Left ventricle myocardium inferior (tissue), 1 donor: ENCODE measurements around the gene NHP2. TPM values are rescaled to one million over a fixed set of nuclear protein-coding genes. Genes with fewer than 3 reads are reported as not detected.
"Not testable (repeated sequence)": the region's sequence is repeated elsewhere in the genome, so short reads cannot be mapped to it uniquely, and the experiment has no call there.

Source experiments
- DNase-seq: peaks from one replicate; pipeline ENCODE4 v3.0.0-alpha.2; 2020
- H3K27ac ChIP-seq: fragments of 200-600 bp; replicated peaks from 2 replicates; pipeline ENCODE4 v1.8.0; 2021
- H3K27me3 ChIP-seq: fragments of 200-600 bp; 2 replicates; pipeline ENCODE4 v1.8.0; 2021; ENCODE audit warnings: low read depth
- H3K36me3 ChIP-seq: fragments of 200-600 bp; 2 replicates; pipeline ENCODE4 v1.8.0; 2021
- H3K4me1 ChIP-seq: fragments of 200-600 bp; 2 replicates; pipeline ENCODE4 v1.8.0; 2021
- H3K4me3 ChIP-seq: fragments of 200-600 bp; 2 replicates; pipeline ENCODE4 v1.8.0; 2021; ENCODE audit warnings: mild to moderate bottlenecking, moderate library complexity
- H3K9me3 ChIP-seq: fragments of 200-600 bp; replicated peaks from 2 replicates; pipeline ENCODE4 v1.8.0; 2021
- CTCF ChIP-seq: fragments of 200-600 bp; IDR thresholded peaks from 2 replicates; pipeline ENCODE4 v1.8.0; 2021; ENCODE audit warnings: antibody characterized with exemption, mild to moderate bottlenecking, borderline replicate concordance
- intact Hi-C: fragments of 100-400 bp; cut with micrococcal nuclease; formaldehyde crosslinking; loops from one replicate; pipeline ENCODE4 v1.11.0; 2022
- total RNA-seq: library from RNA; stranded (reverse); fragmentation: NEBNext Ultra II Directional; extraction: Animal tissue kit (Norgen Biotek cat#: 25700); gene quantifications from one replicate; pipeline ENCODE4 v1.2.1, GENCODE V29; 2021
- donor health status: DM: no; HTN: yes; CAD: no; lungs with severe emphysema.

The NHP2 gene
- total RNA-seq, 1 donor from 2014 or later = 78.1 TPM

- no peaks in the 10 kb centered on the region for H3K9me3 ChIP-seq
- H3K4me3 ChIP-seq = no peak overlapping the region
- DNase-seq = no peak
- TF ChIP-seq CTCF = no peak
- peaks cover 4% of the 10 kb centered on the region for H3K4me1 ChIP-seq
- H3K27ac ChIP-seq = no peak overlapping the region
- peaks cover 82% of the 10 kb centered on the region for H3K36me3 ChIP-seq
- H3K27me3 ChIP-seq = no peaks in the 10 kb centered on the region
- intact Hi-C loops = no loop called here
These were observed 12.1 kb downstream of the NHP2 start for GRCh38 chr5:178141550-178141949.

GRCh38 chr5:178137991-178138390 is 15.7 kb downstream of the NHP2 start:
- Histone ChIP-seq H3K27me3 (no peaks in the 10 kb centered on the region), H3K9me3 (no peaks in the 10 kb centered on the region), H3K4me3 (no peak overlapping the region), H3K36me3 (peaks cover 76% of the 10 kb centered on the region), H3K4me1 (no peaks in the 10 kb centered on the region), H3K27ac (no peak overlapping the region)
- DNase-seq = no peak
- intact Hi-C loops = no loop called here
- no peak for TF ChIP-seq CTCF

- H3K27ac ChIP-seq = no peak overlapping the region
- no peaks in the 10 kb centered on the region for H3K9me3 ChIP-seq
- H3K36me3 ChIP-seq = peaks cover 66% of the 10 kb centered on the region
- no peak for TF ChIP-seq CTCF
- H3K27me3 ChIP-seq = no peaks in the 10 kb centered on the region
- no peak for DNase-seq
- intact Hi-C loops = no loop called here
- peaks cover 5% of the 10 kb centered on the region for H3K4me1 ChIP-seq
- H3K4me3 ChIP-seq = no peak overlapping the region
These were observed 16.7 kb downstream of the NHP2 start for GRCh38 chr5:178136990-178137389.

- Histone ChIP-seq H3K4me3 (peak overlapping the region; percentile 73), H3K27ac (peak overlapping the region; percentile 98), H3K4me1 (peaks cover 39% of the 10 kb centered on the region), H3K9me3 (no peaks in the 10 kb centered on the region), H3K36me3 (peaks cover 29% of the 10 kb centered on the region), H3K27me3 (no peaks in the 10 kb centered on the region)
- intact Hi-C loops = no loop called here
- no peak for TF ChIP-seq CTCF
- no peak for DNase-seq
These were observed 22.2 kb downstream of the NHP2 start for GRCh38 chr5:178131446-178131996.

GRCh38 chr5:178130576-178131445 is 22.9 kb downstream of the NHP2 start, which contains the start of gene RMND5B:
RMND5B (plus strand) TSS chr5:178131014; CDS start chr5:178138120, 7,106 bp downstream.
- H3K4me3 ChIP-seq = peak within 1 kb of the TSS; percentile 73
- no peaks in the 10 kb centered on the region for H3K27me3 ChIP-seq
- no peak for TF ChIP-seq CTCF
- intact Hi-C loops = no loop called here
- H3K27ac ChIP-seq = peak within 1 kb of the TSS; percentile 98
- H3K36me3 ChIP-seq = peaks cover 22% of the 10 kb centered on the region
- DNase-seq = peak; percentile 88
- H3K4me1 ChIP-seq = peaks cover 45% of the 10 kb centered on the region
- no peaks in the 10 kb centered on the region for H3K9me3 ChIP-seq

- DNase-seq, H3K27me3 ChIP-seq, H3K9me3 ChIP-seq, intact Hi-C loops: not testable (repeated sequence)
- H3K36me3 ChIP-seq = peaks cover 16% of the 10 kb centered on the region
- H3K4me3 ChIP-seq = peak overlapping the region; percentile 73
- peaks cover 49% of the 10 kb centered on the region for H3K4me1 ChIP-seq
- peak overlapping the region; percentile 98 for H3K27ac ChIP-seq
These were observed 23.5 kb downstream of the NHP2 start for GRCh38 chr5:178130234-178130575.
